Thyroid gland (tissue), 4 donors: ENCODE data around the gene BRCC3. TPM values are rescaled to one million over a fixed set of nuclear protein-coding genes. Genes with fewer than 3 reads are reported as not detected.

Experiments used
- DNase-seq, 2 donors: peaks; one replicate each; pipeline ENCODE4 v3.0.0-alpha.2; 2019
- H3K27ac ChIP-seq, 3 donors: fragments of 200-600 bp; sonication (generic); 1 replicate in 2 of 3; 2 replicates in 1 of 3; pipeline ENCODE4 v1.5.1; 2016 to 2019; ENCODE audit warnings: mild to moderate bottlenecking in 1 of 3, moderate library complexity in 1 of 3
- H3K27me3 ChIP-seq: fragments of 200-600 bp; sonication (generic); one replicate; pipeline ENCODE4 v1.5.1; 2019
- H3K36me3 ChIP-seq, 2 donors: fragments of 200-600 bp; sonication (generic); one replicate each; pipeline ENCODE4 v1.5.1; 2016 to 2019
- H3K4me1 ChIP-seq, 2 donors: fragments of 200-600 bp; sonication (generic); one replicate each; pipeline ENCODE4 v1.5.1; 2017 to 2019
- H3K4me3 ChIP-seq, 3 donors: fragments of 200-600 bp; sonication (generic); replicated peaks in 1 of 3; 1 replicate in 2 of 3; 2 replicates in 1 of 3; pipeline ENCODE4 v1.5.1; 2016; ENCODE audit warnings: mild to moderate bottlenecking in 1 of 3
- H3K9me3 ChIP-seq: fragments of 200-600 bp; sonication (generic); one replicate; pipeline ENCODE4 v1.5.1; 2017
- POLR2A ChIP-seq, 2 donors: fragments of 450-650 bp; IDR thresholded peaks; one replicate each; pipeline ENCODE4 v1.6.1; 2017; ENCODE audit warnings: antibody characterized with exemption in 2 of 2, mild to moderate bottlenecking in 2 of 2, moderate library complexity in 1 of 2
- WGBS, 2 donors: methylation state at CpG; one replicate each; pipeline ENCODE4 v1.1.5; 2017; 5-methylcytosine and 5-hydroxymethylcytosine counted together
- intact Hi-C: fragments of 100-400 bp; cut with DNase I; formaldehyde crosslinking; loops from one replicate; pipeline ENCODE4 v1.15.1; 2023
- total RNA-seq, 4 donors: library from RNA; depleted of rRNA; stranded (reverse); fragments of >200 nt; gene quantifications; one replicate each; pipeline ENCODE4 v1.2.3, GENCODE V29; 2016
- TF ChIP-seq, protein P1 (sequence below), 6 experiments: fragments of 200-600 bp in 3 of 6; fragments of 450-650 bp in 3 of 6; sonication (generic) in 3 of 6; IDR thresholded peaks; one replicate each; pipeline ENCODE4 v1.5.1; 2016 to 2019; ENCODE audit warnings: antibody characterized with exemption in 6 of 6, mild to moderate bottlenecking in 2 of 6, inconsistent platforms in 1 of 6, moderate library complexity in 1 of 6

BRCC3 gene
- total RNA-seq, 4 donors from 2014 or later, result 9.7 to 21.9 (median 18.0) TPM

DNA sequence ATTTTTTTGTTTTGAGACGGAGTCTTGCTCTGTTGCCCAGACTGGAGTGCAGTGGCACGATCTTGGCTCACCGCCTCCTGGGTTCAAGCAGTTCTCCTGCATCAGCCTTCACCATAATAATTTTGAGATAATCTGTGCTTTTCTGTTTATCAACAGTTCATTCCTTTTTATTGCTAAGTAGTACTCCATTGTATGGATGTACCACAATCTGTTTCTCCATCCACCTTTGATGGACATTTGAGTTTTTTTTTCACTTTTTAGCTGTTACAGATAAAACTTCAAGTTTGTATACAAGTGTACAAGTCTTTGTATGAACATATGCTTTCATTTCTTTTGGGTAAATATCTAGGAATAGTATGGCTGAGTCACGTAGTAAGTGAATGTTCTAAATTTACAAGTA lies 35.6 kb upstream of the BRCC3 start:
- H3K27me3 ChIP-seq, result no peaks in the 10 kb centered on the region
- TF ChIP-seq, protein P1, sequence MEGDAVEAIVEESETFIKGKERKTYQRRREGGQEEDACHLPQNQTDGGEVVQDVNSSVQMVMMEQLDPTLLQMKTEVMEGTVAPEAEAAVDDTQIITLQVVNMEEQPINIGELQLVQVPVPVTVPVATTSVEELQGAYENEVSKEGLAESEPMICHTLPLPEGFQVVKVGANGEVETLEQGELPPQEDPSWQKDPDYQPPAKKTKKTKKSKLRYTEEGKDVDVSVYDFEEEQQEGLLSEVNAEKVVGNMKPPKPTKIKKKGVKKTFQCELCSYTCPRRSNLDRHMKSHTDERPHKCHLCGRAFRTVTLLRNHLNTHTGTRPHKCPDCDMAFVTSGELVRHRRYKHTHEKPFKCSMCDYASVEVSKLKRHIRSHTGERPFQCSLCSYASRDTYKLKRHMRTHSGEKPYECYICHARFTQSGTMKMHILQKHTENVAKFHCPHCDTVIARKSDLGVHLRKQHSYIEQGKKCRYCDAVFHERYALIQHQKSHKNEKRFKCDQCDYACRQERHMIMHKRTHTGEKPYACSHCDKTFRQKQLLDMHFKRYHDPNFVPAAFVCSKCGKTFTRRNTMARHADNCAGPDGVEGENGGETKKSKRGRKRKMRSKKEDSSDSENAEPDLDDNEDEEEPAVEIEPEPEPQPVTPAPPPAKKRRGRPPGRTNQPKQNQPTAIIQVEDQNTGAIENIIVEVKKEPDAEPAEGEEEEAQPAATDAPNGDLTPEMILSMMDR (IDR thresholded peaks at IDR 0.05), result no peak
- TF ChIP-seq POLR2A (IDR thresholded peaks at IDR 0.05), result no peak
- no peak overlapping the region for H3K4me3 ChIP-seq
- intact Hi-C loops, result no loop called here
- no peaks in the 10 kb centered on the region for H3K4me1 ChIP-seq
- no peak overlapping the region for H3K27ac ChIP-seq
- no peaks in the 10 kb centered on the region for H3K9me3 ChIP-seq
- 100% methylated on average over 4 of the region's 4 CpGs for WGBS, 2 donors
- peaks cover 0 to 7% of the 10 kb centered on the region in 2 donors for H3K36me3 ChIP-seq
- no peak for DNase-seq

DNA sequence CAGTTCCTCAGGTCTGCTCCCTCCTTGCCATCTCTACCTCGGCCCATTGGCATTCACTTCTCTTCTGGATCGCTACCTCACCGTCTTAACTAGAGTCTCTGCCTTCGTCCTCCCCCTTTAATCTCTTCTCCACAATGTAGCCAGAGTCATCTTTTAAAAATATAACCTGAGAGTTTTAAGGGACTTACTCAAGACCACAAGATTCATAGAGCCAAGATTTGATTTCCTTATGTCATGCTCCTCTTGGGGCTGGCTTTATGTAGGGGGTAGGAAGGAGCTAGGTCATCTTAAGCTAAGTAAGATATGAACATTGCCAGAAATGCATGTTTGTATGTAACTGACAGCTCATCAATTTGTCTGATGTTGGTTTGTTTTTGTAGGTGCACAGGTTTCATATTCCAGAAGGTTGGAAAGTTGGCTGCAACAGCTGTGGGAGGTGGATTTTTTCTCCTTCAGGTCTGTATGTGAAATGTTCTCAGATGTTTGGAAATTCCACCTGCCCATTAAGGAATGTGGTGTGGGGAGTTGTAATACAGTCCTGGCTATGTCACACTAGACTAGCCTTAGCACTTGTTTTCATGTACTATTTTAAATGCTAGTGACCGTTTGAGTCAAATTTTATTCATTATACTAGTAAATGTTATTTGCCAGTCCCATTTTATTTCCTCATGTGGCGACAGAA lies 25.0 kb upstream of the BRCC3 start:
- Histone ChIP-seq H3K4me1 (no peaks in the 10 kb centered on the region), H3K27ac (no peak overlapping the region), H3K4me3 (no peak overlapping the region), H3K27me3 (no peaks in the 10 kb centered on the region), H3K36me3 (no peaks in the 10 kb centered on the region), H3K9me3 (no peaks in the 10 kb centered on the region)
- no peak for DNase-seq
- intact Hi-C loops, result no loop called here
- no peak for TF ChIP-seq POLR2A (IDR thresholded peaks at IDR 0.05)
- TF ChIP-seq, protein P1 (IDR thresholded peaks at IDR 0.05), result no peak
- 93 to 95% methylated on average over 6 of the region's 6 CpGs for WGBS, 2 donors

DNA sequence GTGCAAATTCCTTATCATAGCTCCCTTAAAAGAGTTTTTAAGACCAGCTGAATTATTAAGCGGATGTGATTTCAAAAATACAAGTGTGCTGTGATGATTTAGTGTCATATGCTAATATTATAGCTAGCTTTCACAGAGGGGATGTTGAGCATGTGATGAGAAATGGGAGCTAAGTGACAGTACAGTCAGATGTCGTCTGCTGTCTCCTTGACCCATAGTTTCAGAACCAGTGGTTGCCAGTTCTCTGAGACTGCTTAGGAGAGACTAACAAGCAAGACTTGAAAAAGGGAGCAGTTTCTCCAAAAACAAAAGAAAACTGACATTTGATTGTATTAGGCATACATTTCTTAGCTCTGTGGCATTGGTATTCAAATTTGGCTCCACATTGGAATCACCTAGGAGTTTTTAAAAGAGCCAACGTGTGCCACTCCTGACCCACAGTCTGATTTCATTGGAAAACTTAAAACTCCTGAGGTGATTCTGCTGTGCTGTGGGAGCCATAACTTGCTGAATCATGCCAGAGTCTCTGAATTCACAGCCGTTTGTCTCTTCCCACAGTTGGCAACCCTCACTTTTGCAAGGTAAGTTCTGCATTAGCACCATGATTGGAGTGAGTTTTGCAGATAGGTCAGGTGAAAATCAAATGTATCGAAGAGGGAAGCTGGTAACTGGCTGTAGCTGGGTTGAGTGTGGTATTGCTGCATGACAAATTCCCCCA lies 24.3 kb upstream of the BRCC3 start:
- Histone ChIP-seq H3K36me3 (no peaks in the 10 kb centered on the region), H3K4me3 (no peak overlapping the region), H3K4me1 (no peaks in the 10 kb centered on the region), H3K27ac (no peak overlapping the region), H3K9me3 (no peaks in the 10 kb centered on the region), H3K27me3 (no peaks in the 10 kb centered on the region)
- TF ChIP-seq, protein P1 (IDR thresholded peaks at IDR 0.05), result no peak
- TF ChIP-seq POLR2A (IDR thresholded peaks at IDR 0.05), result no peak
- intact Hi-C loops, result no loop called here
- DNase-seq, result no peak
- WGBS, 2 donors, result 82 to 92% methylated on average over 5 of the region's 5 CpGs

DNA sequence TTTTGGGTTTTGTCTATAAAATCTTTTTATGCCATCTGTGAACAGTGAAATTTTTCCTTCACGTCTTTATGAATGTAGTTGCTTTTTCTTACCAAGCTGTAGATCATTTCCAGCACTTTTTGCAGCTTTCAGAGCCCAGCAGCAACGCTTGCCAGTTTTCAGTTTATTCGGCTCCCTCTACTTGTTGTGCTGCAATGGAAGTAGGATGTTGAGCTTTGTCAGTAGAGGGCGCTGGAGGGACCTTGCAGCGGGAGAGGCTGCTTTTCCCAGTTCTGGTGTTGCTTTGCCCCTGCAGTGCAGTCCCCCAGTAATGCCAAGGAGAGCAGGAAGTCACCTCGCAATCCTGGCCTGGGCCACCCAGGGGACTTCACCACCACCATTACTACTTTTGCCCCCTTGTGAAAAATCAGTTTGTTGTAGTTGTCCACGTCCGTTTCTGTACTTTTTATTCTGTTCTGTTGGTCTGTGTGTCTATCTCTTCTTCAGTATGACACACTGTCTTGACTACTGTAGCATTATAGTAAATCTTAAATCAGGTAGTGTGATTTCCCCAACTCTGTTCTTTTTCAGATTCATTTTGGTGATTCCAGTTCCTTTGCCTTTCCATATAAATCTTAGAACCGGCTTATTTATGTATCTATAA lies 22.2 kb upstream of the BRCC3 start:
- H3K36me3 ChIP-seq, result no peaks in the 10 kb centered on the region
- TF ChIP-seq, protein P1 (IDR thresholded peaks at IDR 0.05), result peak in 4 of 6 experiments; percentile 23 to 49 (median 32)
- no peak for TF ChIP-seq POLR2A (IDR thresholded peaks at IDR 0.05)
- no peak overlapping the region for H3K27ac ChIP-seq
- DNase-seq, result peak; percentile 29 to 45
- 44 to 46% methylated on average over 9 of the region's 9 CpGs for WGBS, 2 donors
- no peaks in the 10 kb centered on the region for H3K4me1 ChIP-seq
- no peak overlapping the region for H3K4me3 ChIP-seq
- intact Hi-C loops, result no loop called here
- no peaks in the 10 kb centered on the region for H3K9me3 ChIP-seq
- no peaks in the 10 kb centered on the region for H3K27me3 ChIP-seq
